GM18519 (cell line): ENCODE measurements around the gene ARHGEF26.
"Not testable (repeated sequence)": the region's sequence is repeated elsewhere in the genome, so short reads cannot be mapped to it uniquely, and the experiment has no call there.

Experiments
- ATAC-seq: cut with Tn5 transposase; IDR thresholded peaks from one replicate; pipeline ENCODE4 v1.9.1; 2021; ENCODE audit warnings: mild to moderate bottlenecking, moderate library complexity; ENCODE audit not compliant: unreplicated experiment, low FRiP score

ARHGEF26 gene, protein sequence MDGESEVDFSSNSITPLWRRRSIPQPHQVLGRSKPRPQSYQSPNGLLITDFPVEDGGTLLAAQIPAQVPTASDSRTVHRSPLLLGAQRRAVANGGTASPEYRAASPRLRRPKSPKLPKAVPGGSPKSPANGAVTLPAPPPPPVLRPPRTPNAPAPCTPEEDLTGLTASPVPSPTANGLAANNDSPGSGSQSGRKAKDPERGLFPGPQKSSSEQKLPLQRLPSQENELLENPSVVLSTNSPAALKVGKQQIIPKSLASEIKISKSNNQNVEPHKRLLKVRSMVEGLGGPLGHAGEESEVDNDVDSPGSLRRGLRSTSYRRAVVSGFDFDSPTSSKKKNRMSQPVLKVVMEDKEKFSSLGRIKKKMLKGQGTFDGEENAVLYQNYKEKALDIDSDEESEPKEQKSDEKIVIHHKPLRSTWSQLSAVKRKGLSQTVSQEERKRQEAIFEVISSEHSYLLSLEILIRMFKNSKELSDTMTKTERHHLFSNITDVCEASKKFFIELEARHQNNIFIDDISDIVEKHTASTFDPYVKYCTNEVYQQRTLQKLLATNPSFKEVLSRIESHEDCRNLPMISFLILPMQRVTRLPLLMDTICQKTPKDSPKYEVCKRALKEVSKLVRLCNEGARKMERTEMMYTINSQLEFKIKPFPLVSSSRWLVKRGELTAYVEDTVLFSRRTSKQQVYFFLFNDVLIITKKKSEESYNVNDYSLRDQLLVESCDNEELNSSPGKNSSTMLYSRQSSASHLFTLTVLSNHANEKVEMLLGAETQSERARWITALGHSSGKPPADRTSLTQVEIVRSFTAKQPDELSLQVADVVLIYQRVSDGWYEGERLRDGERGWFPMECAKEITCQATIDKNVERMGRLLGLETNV

DNA sequence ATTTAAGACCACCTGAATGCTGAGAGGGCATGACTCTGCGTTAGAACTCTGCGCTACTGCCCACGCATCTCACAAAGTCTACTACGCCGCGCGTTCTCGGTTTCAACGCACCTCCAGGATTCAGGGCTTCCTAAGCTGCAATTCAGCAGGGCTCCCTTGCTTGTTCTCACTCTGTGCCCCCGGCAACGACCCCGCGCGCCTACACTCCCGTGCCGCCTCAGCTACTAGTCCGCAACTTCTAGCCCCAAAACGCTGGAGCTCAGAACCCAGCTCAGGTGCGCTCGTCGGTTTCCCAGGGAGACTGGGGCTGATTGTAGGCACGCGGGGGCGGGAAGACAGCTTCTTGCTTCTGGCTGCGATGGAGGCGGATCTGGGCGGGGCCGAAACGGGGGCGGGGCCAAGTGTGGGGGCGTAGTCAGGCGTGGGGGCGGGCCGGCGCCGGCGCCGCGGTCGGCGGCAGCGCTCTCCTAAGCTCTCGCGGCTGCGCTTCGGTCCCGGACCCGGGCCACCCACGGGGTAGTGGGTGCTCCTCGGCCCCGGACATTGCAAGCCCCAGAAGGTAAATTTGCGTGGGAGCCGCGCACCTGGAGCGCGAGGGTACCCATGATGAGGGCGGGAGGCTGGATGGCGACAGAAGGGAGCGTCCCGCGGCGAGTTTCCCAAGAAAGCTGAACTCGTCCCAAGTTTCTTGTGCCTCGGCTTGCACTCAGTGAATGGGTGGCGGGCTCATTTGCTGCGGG, at the start of gene ARHGEF26:
Gene ARHGEF26, plus strand, starts transcription at position 430 of the 740 bp plus-strand sequence. CDS start 603 bp downstream, outside the sequence.
- ATAC-seq = peak; percentile 66

DNA sequence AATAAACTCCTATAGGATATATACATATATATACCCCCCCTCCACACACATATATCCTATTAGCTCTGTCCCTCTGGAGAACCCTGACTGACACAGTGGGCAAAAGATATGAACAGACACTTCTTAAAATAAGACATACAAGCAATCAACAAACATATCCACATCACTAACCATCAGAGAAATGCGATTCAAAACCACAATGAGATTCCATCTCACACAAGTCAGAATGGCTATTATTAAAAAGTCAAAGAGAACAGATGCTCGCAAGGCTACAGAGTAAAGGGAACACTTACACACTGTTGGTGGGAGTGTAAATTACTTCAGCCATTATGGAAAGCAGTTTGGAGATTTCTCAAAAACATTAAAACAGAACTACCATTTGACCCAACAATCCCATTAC, 46.2 kb upstream of the ARHGEF26 start:
- ATAC-seq = no peak

DNA sequence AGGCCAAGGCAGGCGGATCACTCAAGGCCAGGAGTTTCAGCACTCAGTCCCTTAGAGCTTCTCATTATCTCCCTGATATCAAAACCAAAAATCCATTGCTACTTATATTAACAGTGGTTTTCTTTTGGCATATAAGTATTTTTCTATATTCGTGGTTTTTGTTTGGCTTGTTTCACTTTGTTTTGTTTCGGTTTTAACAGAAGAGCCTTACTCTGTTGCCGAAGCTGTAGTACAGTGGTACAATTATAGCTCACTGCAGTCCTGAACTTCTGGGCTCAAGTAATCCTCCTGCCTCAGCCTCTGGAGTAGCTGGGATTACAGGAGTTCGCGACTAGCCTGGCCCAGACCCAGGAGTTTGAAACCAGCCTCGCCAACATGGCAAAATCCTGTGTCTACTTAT, 42.5 kb upstream of the ARHGEF26 start:
- peak; percentile 54 for ATAC-seq

DNA sequence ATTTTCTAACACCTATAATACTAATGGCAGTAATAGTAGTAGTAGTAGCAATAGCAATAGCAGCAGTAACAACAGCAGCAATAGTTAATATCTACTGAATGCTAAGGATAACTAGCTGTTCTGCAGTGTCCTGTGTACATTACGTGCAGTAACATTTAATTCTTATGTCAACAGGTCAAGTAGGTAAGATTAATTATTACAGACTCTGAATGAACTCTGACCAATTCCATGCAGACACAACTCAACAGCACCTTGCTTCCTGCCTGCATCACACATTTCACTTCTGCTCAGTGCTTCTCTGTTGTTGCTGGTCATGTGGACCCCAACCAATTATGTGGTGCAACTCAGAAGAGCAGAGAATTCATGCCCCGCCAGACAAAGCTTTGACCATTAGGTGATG, 39.9 kb upstream of the ARHGEF26 start:
- ATAC-seq = no peak

DNA sequence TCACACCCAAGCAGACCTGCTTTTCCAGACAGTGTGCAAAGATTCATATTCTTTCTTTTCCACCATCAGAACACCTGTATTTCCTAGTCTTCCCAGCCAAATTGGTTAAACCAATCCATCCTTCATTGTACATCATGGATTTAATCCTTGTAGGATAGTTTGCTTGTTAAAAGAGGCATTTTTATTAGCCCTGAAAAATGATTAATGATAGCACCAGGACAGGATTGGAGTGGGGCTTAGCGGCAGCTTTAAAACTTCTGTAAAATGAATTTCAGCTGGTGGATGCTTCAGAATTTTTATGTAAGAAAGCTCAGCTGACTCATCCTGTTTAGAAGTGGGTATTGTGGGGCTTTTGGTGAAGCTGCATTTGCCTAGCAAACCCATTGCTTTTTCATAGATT, 36.1 kb upstream of the ARHGEF26 start:
- no peak for ATAC-seq

DNA sequence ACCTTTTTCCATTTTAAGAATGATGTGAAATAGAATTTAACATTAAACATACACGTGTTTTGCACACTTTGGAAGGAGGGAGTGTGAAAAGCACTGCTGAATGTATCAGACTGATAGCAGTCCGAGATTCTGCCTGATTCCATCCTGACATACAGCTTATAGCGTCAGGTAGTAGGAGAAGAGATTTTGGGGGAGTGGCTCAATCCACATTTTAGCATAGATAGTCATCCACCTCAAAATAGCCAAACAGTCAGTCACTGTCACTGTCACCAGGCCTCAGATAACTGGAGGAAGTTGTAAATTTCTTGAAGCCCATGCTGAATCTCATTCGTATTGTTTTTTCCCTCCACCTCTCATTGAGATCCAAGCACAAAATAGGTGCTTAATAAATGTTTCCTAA, 35.4 kb upstream of the ARHGEF26 start:
- ATAC-seq = no peak

DNA sequence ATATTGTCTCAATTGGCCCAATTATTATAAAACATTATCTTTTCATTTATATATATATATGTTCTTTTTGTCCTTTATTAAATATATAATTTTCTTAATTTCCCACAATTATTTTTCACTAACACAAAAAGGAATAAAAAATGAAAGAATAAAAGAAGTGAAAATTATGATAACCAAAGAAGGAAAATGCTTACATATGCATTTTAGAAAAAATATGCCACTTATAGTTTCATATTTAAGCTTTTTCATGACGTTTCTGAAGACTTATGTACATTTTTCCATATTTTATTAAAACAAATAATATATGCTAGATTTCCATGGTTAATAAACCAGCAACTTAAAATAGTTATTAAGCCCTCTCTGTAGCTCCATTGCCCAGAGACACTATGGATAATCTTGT, 34.9 kb upstream of the ARHGEF26 start:
- no peak for ATAC-seq

DNA sequence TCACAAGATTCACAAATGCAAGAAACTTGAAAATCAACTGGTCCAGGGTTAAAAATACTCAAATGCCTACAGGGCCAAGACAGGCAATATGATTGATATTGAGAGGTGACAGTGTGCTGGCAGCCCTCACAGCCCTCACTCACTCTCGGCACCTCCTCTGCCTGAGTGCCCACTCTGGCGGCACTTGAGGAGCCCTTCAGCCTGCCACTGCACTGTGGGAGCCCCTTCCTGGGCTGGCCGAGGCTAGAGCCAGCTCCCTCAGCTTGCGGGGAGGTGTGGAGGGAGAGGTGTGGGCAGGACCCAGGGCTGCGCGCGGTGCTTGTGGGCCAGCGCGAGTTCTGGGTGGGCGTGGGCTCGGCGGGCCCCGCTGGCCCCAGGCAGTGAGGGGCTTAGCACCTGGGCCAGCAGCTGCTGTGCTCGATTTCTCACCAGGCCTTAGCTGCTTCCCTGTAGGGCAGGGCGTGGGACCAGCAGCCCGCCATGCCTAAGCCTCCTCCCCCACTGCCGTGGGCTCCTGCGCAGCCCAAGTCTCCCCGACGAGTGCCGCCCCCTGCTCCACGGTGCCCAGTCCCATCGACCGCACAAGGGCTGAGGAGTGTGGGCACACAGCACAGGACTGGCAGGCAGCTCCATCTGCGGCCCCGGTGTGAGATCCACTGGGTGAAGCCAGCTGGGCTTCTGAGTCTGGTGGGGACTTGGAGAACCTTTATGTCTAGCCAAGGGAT, 33.3 kb upstream of the ARHGEF26 start:
- ATAC-seq = not testable (repeated sequence)

DNA sequence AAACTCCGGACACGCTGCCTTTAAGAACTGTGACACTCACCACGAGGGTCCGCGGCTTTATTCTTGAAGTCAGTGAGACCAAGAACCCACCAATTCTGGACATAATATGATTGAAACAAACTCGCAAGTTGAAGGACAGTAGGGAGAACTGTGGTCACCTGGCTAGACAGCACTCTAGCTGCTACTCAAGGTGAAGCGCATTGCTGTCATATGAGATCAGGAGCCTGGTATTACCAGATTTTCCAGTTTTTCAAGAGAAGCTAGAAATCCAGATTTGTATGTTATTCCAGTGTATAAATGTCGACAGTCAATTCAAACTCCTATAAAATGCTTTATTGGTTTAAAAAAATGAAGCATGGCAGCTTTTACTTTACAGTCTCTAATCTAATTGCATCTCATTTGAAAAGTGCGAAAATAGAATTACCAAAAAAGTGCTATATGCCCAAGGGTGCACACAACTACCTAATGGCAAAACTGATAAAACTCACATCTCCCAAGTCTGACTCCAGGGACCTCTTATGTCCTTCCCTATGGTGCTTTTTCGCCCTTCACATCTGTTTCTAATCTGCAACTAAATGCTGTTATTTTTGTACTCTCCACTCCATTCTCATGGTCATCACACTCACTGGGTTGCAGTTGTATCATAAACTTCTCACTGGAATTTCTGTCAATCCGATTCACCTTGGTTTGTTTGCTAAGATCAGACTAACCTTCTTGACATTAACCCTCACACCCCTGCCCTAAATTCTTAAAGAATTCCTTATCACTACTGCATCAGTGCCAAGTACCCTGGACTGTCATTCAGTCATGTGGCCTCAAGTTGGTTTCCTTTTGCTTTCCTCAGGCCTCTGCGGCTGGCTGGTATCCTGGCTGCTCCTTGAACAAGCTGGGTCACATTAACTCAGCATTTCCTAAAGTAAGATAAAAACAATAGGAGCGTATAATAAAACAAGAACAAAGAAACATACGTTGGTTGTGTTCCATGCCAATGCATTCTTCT, 31.5 kb upstream of the ARHGEF26 start:
- ATAC-seq = no peak

DNA sequence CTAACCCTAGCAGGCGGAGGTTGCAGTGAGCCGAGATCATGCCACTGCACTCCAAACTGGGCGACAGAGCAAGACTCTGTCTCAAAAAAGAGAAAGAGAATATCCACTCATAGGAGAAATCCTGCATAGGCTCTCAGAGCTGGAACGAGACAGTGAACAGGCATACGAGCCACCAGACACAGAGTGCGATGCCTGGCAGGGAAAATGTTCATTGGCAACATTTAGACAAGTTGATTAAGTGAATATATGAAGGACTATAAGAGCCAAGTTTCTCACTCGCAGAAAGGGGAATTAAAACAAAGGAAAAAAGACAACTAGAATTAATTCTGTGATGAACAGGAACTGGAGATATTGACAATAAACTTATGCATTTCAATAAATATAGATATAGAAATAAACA, 27.1 kb upstream of the ARHGEF26 start:
- no peak for ATAC-seq

DNA sequence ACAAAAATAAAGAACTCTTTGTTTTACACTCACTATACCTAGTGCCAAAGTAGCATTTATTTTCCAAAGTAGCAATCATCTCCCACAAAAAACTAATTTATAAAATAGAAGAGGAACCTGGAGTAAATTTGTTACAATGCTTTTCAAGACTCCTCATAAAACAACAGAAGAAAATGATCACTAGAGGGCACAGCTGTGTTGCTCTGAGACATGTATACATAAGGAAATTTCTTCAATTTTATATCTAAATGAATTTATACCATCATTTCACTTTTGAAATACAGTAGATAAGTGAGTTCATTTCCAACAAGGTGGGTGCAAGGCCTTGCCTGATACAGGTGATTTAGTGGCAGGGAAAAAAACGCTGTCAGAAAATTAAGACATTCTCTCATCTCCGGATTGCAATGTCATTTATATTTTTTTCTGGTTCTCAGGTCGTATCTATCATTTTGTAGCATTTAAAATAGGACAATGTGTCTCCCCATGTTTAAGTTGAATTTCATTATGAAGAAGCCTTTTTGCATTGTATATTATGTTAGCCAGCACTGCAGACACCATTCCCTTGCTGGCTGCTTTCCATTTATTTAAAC, 25.3 kb upstream of the ARHGEF26 start:
- no peak for ATAC-seq

DNA sequence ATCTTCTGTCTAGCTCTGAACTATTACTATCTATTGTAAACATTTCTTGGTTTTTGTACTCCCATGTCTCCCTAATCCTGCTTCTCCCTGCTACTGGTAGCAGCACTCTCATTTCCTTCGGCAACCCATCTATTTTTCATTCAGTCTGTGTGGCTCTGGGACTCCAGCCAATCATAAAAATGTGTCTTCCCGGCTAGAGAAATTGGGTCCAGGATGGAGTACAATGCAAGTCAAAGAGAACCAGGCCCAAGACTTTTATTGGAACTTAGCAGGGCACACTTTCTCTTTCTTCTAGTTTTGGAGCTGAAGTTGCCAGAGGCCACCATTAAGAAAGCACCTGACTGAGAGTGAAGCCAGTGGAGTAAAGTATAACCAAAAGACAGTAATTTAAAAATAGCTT, 22.8 kb upstream of the ARHGEF26 start:
- no peak for ATAC-seq

DNA sequence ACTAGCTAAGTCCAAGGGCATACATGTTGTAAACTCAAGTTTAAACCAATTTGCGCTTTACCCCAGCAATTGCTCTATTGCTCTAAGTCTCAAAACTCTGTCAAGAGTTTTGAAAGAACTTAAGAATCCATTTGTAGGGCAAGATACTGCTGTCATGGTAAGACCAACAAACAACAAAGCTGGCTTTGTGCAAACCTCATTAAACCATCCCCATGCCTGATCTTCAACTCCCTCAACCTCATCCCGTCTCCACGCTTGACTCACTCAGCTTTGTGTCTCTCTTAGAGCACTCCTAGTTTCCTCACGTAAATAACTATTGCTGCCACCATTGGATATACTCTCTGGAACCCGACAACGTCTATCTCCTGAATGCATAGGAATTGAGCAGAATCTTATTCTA, 20.6 kb upstream of the ARHGEF26 start:
- ATAC-seq = no peak

DNA sequence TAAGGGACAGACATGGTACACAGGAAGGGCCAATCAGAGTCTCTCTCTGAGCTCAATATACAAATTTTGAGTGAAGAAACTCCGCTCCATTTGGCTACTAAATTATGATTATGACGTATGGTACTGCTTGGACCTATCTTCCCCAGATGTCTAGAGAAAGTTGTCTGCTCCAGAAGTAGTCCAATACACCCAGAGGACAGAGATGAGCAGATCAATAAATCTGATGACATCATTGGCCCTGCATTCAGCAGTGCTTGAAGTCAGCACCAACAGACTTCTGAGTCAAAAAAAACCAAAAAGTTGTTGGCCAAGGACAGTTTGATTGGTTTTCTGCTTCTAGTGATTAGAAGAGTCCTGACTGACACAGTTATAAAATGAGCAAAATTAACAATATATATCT, 19.9 kb upstream of the ARHGEF26 start:
- ATAC-seq = no peak

DNA sequence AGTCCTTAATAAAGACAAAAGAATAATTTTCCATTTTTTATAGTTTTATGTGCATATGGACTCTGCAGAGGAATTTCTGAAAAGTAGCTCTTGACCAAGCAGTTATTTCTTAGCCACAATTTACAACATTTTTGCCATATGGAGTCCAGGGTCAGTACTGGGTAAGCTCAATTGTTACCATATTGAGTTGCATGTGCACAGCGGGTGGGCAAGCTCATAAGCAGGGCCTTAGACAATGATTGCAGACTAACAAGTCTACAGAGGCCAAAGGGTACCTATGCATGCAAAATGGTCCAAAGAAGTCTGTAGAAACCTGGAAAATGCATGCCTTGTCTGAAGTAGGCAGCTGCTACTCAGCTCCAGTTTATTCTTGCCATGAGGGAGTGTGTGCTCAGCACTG, 19.0 kb upstream of the ARHGEF26 start:
- no peak for ATAC-seq

DNA sequence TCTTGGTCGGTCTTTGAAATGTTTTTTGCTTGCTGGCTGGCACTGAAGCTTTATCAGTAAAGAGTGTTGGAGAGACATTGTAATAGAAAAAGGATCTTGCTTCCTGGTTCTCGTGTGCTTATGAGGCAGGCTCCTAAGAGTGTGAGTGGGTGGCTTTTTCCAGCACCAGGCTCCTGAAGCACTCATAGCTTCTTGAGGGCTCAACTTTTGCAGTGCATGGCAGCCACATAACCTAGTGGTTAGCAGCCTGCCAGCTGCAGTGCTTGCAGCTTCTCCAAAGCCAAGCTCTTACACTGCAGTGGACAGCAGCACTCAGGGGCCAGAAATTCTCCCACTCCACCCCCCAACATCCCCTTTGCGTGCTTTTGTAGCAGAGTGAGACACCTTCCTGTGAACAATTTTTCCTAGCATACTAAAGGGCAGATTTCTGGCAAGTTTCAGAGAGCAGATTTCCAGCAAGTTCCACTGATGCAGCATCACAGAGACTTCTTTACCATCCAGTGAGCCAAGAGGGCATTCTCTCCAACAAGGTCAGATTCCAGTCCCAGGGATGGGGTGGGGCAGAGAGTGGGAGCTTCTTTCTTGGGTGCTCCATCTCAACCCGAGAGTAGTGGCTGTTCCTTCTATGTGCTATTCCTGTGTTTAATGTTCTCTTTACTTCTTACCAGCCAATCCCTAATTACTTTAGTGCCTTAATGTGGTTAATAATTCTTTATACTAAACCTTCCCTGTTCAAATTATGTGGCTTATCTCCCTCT, 15.8 kb upstream of the ARHGEF26 start:
- no peak for ATAC-seq

DNA sequence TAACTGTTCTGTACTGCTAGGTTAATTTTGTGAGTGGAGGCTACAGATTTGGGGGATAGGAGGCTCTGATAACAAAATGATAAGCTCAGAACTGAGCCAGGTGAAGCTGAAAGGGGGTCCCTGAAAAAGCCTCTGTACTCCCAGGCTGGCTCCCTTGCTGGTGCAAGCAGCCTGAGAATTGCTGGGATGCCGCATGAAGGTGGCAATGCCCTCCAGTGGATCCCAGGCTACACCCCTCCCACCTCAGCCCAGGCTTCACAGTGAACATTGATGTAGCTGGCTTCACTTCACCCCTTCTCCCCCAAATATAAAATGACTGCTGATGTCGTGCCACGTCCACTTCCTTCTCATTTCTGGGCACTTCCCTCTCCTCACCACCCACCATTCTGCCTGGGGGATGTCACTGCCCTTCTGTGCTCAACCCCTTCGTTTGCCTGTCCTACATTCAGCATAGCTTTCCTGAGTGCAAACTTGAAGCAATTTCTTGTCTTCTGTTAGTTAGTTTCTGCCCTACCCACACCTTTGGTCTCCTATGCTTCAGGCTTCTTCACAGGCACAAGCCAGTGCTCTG, 9.7 kb upstream of the ARHGEF26 start:
- ATAC-seq = no peak
